IMR-90 (cell line): Measurements from ENCODE around the gene RPS6KA2.

Source experiments
- CTCF ChIP-seq: conservative IDR thresholded peaks from 2 replicates; pipeline ENCODE4 v1.5.1; 2012; ENCODE audit warnings: mild to moderate bottlenecking, low read depth, low read length, improper control_type of control experiment
- POLR2A ChIP-seq: IDR thresholded peaks from 2 replicates; pipeline ENCODE4 v1.6.1; 2012; ENCODE audit warnings: mild to moderate bottlenecking, low read depth, low read length
- RCOR1 ChIP-seq: IDR thresholded peaks from 2 replicates; pipeline ENCODE4 v1.6.1; 2012; ENCODE audit warnings: mild to moderate bottlenecking, low read length, improper control_type of control experiment; ENCODE audit not compliant: insufficient replicate concordance
- TF ChIP-seq, protein P1 (sequence below): fragments of 150-350 bp; IDR thresholded peaks from 2 replicates; pipeline ENCODE4 v1.6.1; 2017; ENCODE audit warnings: mild to moderate bottlenecking, antibody characterized with exemption, low read length, low read depth
- TF ChIP-seq, protein P2 (sequence below): fragments of 150-350 bp; IDR thresholded peaks from 2 replicates; pipeline ENCODE4 v1.6.1; 2016; ENCODE audit warnings: low read depth, mild to moderate bottlenecking, low read length, moderate library complexity, borderline replicate concordance

DNA sequence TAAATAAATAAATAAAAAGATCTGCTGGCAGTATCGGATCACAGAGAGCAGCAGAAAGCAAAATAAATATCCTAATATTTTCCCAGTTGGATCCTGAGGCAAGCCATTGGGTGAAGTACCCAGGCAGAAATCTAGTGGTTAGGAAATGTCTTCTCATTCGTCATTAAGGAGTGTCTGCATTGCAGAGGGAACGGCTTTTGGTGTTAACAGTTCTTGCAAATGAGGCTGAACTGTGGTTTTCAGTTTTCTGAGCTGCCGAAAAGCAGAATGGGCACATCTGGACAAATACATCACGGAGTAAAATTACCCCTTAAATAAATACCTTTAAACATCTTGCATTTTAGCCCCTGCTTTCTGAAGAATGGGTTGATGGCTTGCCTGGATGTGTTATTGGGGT is 162.1 kb downstream of the RPS6KA2 start:
- no peak for TF ChIP-seq CTCF
- TF ChIP-seq RCOR1, result no peak
- TF ChIP-seq POLR2A, result no peak
- TF ChIP-seq, protein P1, sequence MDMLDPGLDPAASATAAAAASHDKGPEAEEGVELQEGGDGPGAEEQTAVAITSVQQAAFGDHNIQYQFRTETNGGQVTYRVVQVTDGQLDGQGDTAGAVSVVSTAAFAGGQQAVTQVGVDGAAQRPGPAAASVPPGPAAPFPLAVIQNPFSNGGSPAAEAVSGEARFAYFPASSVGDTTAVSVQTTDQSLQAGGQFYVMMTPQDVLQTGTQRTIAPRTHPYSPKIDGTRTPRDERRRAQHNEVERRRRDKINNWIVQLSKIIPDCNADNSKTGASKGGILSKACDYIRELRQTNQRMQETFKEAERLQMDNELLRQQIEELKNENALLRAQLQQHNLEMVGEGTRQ, result no peak
- TF ChIP-seq, protein P2, sequence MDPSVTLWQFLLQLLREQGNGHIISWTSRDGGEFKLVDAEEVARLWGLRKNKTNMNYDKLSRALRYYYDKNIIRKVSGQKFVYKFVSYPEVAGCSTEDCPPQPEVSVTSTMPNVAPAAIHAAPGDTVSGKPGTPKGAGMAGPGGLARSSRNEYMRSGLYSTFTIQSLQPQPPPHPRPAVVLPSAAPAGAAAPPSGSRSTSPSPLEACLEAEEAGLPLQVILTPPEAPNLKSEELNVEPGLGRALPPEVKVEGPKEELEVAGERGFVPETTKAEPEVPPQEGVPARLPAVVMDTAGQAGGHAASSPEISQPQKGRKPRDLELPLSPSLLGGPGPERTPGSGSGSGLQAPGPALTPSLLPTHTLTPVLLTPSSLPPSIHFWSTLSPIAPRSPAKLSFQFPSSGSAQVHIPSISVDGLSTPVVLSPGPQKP, result no peak
